Neural progenitor cell (in vitro differentiated cells): ENCODE measurements around the gene TMCC1.

Source experiments
- CTCF ChIP-seq: fragments of 200-600 bp; sonication (generic); IDR thresholded peaks from 2 replicates; pipeline ENCODE4 v1.5.1; 2017; ENCODE audit warnings: antibody characterized with exemption, mild to moderate bottlenecking
- EZH2 ChIP-seq: fragments of 200-600 bp; sonication (generic); IDR thresholded peaks from 2 replicates; pipeline ENCODE4 v1.6.1; 2017; ENCODE audit warnings: antibody characterized with exemption, mild to moderate bottlenecking, moderate library complexity

DNA sequence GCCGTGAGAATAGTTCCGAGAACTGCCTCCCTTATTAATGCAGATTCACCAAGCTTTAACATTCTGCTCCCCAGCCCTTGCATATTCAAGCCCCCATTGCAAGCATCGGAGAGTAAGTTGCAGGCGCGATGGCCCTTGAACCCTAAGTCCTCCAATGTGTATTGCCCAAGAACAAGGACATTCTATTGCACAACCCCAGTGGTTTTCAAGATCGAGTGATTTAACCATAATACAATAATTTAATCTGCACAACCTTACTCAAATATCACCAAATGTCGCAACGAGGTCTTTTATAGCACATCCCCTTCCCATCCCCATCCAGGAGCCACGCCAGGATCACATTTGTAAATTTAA lies 265.4 kb downstream of the TMCC1 start:
- TF ChIP-seq EZH2 (no peak), CTCF (no peak)
